Stimulated activated CD4-positive, alpha-beta T cell treated with anti-CD3 and anti-CD28 coated beads, Interleukin-1b, Interleukin-23, amount 100 ng/mL, for 4 hours (primary cell): Measurements from ENCODE around the gene RAB32.
"Not testable (repeated sequence)": the region's sequence is repeated elsewhere in the genome, so short reads cannot be mapped to it uniquely, and the experiment has no call there.

ENCODE experiments used
- DNase-seq, 2 donors: peaks; one replicate each; pipeline ENCODE4 v3.0.0-alpha.2; 2020; ENCODE audit warnings: low read depth in 2 of 2

Gene RAB32

DNA sequence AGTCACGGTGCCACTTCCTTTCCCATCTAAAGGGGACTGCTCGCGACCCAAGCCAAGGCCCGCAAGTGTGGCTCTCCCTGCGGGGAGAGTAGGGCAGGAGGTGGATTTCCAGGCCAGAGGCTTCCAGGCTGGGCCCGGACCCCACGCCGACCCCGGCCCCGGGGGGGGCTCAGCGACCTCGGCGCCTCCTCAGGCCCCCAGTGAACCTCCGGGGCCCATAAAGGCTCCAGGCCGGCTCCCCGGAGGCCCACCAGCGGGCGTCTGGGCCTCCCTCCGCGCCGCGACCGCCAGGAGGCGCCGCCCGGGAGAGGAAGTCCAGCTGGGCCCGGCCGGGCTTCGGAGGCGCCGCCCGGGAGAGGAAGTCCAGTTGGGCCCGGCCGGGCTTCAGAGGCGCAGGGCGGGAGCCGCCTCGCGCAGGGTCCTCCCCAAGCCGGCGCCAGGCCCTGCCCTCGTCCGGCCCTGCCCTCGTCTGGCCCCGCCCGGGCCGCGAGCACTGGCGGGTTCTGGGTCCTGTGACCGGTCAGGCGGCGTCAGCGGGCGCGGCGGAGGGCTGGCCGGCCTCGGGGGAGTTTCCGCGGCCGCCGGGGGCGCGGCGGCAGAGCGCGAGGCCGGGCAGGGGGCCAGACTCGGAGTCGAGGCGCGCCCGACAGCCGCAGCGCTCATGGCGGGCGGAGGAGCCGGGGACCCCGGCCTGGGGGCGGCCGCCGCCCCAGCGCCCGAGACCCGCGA, at the start of gene RAB32:
TSS of gene RAB32 (plus strand) at position 623 of the 729 bp plus-strand sequence. CDS start at position 662, 39 bp downstream.
- no peak for DNase-seq

DNA sequence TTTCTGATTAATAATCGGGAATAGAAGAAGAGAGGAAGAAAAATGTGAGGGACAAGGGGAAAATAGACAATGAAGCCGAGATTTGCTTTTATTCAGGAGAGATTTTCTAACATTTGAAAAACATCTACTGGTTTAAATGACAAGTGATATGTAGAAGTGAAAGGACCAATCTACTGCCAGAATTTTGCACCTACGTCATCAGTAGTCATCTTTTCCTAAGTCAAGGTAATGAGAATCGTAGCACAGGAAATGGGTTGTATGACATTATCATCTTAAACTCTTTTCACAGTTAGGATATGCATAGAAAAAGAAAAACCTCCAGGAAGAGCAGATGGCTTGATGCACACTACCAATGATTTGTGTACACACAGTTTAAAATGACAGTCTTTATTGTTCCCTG, 45.3 kb upstream of the RAB32 start:
- DNase-seq: no peak

DNA sequence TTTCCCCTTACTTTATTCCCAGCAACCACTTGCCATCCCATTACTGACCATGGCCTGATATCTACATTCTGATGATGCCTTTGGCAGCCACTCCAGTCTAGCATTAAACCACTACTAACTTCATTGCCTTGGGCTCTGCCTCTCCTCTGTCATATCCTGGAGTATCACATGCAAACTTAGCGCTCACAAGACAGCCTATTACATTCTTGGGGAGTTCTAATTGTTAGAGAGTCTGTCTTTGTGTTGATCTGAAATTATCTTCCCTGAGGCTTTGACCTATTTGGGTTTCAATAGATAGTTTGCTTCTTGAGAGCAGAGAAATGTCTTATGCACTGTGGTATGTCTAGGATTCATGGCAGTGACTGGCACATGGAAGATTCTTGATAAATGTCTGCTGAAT, 40.5 kb upstream of the RAB32 start:
- no peak for DNase-seq

DNA sequence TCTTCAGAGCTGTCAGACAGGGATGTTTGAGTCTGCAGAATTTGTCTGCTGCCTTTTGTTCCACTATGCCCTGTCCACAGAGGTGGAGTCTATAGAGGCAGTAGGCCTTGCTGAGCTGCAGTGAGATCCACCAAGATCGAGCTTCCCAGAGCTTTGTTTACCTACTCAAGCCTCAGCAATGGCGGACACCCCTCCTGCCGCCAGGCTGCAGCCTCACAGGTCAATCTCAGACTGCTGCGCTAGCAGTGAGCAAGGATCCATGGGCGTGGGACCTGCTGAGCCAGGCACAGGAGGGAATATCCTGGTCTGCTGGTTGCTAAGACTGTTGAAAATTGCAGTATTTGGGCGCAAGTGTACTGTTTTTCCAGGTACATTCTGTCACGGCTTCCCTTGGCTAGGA, 28.4 kb upstream of the RAB32 start:
- DNase-seq: no peak

DNA sequence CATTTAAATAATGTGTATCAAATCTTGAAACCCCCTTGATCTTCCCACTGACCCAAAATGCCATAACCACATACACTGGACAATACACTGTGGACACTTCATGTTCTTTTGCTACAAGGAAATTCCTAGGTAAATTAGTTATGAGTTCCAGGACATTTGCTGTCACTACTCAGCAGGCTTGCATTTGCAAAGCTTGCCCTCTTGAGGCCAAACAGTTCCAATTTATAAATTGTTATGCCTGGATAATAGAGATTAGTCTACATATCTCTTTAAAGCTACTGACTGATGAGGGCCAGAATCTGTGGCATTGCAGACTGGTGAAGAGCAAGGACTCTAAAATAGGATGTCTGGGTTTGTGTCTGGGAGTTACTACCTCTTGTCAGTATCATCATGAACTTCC, 17.4 kb upstream of the RAB32 start:
- no peak for DNase-seq

DNA sequence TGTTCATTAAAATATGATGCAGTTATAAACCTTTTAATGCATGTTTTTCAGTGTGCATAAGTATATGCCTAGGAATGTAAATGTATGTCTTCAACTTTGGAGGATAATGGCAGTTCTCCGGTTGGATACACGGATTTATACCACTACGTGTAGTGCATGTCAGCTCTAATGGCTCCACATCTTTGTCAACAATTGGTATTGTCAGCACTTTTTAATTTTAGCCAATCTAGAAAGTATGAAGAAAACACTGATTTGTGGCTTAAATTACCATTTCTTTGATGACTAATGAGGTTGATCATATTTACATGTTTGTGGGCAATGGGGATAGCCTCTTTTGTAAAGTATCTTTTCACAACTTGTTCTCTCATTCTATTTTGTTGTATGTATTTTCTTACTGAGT, 10.9 kb upstream of the RAB32 start:
- DNase-seq: no peak

DNA sequence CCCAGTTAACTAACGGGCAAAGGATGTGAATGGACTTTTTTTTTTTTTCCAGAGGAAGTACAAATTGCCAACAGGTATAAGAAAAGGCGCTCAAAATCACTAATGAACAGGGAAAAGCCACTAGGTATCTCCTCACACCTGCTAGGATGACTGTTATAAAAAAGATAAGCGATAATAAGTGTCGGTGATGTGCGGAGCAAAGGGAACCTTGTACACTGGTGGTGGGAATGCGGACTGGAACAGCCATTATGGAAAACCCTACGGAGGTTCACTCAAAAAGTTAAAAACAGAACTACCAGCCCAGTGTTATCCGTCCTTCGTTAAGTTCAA, 787 bp upstream of the RAB32 start:
- no peak for DNase-seq

DNA sequence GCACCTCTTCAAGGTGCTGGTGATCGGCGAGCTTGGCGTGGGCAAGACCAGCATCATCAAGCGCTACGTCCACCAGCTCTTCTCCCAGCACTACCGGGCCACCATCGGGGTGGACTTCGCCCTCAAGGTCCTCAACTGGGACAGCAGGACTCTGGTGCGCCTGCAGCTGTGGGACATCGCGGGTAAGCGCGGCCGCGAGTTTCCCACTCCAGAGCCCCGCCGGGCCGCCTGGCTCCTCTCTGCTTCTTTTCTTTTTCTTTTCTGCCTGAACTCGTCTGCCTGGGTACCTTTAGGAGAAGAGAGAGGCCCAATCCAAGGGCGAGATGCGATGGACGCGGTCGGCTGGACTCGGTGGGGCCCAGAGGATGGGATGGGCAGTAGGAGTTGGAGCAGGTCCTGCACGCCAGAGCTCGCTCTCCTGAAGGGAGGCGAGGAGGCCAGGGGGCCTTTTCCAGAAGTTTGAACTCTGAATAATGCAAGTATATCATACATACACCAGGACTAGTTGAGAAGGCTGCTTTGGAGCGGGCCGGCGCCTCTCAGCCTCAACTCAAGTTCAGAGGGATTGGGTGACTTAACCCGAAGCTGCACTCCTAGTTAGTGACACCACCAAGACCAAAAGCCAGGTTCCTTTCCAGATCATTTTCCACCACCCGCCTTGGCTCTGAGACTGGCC, 445 bp downstream of the RAB32 start:
- DNase-seq: no peak

DNA sequence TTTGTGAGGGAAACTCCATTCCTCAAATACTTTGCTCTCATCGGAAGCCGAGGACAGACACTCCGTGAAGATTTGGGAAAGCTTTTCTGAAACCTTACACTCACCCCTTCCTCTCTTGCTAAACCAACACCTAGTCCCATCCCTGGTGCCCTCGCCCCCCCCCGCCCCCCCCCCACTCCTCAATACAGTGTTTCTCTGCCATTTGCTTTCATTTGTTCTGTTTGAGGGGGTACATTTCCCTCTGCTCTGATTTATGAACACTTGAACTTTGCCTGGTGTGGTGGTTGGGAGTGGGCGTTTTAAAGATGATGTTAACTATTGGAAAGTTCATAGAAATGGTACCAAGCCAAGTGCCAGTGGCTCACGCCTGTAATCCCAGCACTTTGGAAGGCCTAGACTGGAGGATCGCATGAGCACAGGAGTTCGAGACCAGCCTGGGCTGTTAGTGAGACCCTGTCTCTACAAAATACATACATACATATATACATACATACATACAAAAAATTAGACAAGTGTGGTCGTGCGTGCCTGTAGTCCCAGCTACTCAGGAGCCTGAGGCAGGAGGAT, 1.1 kb downstream of the RAB32 start:
- no peak for DNase-seq

DNA sequence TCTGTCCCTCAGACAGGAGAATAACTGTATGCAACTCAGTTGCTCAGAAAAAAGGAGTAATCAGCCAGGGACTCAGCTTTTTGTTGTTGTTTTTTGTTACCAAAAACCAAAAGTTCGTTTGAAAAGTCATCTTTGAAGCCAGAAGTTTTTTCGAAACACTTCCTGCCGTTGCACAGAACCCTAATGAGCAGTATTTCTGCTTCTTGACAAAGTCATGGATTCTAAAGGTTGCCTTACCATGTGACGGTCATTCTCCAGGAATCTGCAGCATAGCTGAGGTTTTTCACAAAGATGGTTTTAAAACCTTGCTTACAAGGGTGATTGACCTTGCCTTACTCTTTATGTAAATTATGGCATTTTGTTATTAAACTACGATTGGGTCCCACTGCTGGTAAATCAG, 1.9 kb downstream of the RAB32 start:
- no peak for DNase-seq

DNA sequence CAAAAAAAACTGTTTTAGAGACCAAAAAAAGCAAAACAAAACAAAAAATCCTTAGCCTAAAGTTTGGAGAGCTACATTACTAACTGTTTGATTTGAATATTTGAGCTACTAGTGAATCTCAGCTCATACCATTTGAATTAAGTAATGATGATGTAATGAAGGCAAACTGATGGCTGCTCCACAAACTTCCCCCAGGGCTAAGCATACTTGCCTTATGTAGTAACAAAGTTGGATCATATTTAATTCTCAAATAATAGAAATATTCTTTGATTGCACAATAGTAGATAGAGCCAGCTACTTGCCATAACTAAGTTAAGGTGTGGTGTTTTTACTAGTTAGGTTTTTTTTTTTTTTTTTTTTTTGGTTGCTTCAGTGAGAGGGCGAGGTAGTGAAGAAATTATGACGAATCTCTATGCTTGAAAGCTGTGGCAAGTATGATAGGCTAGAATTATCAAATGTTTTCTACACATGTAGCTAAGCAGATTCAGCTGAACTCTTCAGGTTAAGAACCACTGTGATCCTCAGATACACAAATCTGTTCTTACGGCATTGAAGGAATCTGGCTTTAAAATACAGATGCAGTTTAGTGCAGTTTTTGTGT, 2.9 kb downstream of the RAB32 start:
- DNase-seq: no peak

DNA sequence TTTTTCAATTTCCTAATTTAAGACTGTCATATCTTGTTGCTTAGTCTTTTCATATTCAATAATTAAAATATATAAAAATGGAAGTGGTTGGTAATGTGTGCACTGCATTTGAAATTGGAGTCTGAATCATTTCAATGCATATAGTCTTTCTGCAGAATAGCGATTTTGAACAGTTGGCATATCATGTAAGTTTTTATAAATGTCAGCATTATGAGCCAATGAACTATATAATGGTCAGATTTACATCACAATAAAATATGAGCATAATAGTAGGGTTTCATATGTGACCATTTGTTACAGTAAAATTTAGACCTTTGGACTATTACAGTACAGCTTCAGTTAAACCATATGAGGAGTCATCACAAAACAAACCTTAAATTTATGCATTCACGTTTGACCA, 4.3 kb downstream of the RAB32 start:
- no peak for DNase-seq

DNA sequence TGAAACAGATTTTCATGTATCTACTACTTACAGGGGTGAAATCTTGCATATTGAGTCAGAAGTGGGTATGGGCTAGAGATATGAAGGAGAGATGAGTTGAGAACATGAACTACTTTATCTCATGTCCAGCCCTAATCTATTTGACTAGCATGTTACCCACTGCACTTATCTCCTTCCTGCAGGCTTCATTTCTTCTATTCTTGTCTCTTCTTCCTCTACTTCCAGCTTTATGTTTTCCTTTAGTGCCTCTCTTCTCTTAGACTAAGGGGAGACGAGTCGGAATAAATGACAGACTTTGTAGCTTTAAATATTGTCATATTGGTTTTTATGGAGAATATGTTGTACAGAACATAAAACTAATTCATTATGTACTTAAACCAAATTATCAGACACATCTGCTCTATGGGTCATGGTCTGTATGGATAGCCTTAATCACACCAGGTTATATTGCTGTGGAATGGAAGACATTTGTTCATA, 5.3 kb downstream of the RAB32 start:
- no peak for DNase-seq

DNA sequence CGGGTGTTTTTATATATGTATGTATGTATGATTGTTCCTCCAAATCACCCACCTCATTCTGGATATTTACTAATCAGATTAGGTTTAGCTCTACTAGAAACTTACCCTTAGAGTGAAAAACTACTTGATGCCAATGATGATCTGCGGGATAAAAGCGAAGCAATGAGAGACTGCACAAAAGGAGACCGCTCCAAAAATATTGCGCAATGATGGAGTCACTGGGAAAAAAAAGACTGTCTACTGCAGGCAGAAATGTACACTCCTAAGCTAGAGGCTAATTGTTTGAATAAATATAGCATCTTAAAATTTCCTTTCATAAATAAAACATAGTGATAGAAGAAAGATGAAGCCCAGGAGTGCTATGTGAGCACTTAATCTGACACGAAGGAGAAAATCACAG, 7.3 kb downstream of the RAB32 start:
- DNase-seq: no peak

DNA sequence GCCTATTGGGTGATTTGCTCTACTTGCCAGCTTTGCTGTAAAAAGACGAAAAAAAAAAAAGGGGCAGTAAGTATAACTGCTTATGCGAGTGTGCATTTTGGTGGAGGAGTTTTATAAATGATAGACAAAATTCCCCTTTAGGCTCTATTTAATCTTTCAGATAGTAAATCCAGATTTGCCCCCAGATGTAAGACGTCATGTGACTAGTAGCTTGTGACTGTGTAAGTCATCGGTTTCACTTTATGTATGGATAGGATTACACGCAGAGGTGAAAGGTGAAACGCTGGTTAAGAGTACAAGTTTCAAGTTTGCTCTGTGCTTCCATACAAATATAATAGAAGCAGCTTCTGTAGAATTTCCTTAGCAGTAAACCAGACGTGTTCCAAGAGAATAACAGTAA, 7.9 kb downstream of the RAB32 start:
- no peak for DNase-seq

DNA sequence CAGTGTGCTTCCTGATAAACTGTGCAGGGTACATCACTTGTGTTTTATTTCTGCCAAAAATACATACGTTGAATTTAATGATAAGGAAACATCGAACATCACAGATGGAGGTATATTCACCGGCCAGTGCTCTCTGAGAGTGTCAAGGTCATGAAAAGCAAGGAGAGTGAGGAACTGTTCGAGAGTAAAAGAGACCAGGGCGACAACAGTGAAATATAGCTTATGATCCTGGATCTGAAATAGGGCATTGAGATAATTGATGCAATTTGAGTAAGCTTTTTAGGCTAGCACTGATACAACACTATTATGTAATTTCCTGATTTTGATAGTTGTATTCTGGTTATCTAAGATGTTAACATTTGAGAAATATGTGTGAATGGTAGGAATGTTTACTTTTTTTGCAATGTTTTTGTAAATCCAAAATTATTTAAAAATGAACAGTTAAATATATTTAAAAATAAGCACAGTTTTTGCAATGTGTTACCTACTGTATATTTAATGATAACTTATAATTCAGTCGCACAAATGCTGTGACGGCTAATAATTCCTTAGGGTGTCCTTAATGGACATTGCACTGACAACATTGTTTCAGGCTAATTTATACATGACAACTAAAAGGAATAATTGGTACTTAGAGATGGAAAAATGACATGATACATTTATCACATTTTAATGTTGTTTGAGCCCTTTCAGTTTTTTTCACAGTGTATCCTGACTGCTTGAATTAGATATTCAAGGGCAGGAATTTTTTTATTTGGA, 9.9 kb downstream of the RAB32 start:
- DNase-seq: no peak

DNA sequence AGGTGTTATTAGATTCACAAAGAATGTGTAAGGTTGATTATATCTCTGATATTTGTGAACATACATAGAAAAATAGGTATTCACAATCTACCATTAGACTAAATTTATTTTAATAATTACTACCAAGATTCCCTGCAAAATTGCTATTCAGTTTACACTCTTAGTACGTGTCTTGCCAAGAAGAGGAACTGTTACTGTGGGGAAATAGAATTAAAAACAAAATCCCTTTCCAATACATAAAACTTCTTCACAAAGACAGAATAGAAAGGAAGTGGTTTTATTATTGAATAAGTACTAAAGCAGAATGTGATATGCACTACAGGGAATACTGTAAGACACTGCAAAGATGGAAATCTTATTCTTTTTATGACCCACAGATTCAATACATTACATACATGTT, 17.0 kb downstream of the RAB32 start:
- no peak for DNase-seq

DNA sequence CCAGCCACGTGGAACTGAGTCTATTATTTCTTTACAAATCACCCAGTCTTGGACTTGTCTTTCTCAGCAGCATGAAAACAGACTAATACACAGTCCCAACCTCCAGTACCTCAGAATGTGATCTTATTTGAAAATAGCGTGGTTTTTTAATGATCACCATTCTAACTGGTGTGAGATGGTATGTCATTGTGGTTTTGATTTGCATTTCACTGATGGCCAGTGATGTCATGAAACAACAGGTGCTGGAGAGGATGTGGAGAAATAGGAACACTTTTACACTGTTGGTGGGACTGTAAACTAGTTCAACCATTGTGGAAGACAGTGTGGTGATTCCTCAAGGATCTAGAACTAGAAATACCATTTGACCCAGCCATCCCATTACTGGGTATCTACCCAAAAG, 23.0 kb downstream of the RAB32 start:
- not testable (repeated sequence) for DNase-seq

DNA sequence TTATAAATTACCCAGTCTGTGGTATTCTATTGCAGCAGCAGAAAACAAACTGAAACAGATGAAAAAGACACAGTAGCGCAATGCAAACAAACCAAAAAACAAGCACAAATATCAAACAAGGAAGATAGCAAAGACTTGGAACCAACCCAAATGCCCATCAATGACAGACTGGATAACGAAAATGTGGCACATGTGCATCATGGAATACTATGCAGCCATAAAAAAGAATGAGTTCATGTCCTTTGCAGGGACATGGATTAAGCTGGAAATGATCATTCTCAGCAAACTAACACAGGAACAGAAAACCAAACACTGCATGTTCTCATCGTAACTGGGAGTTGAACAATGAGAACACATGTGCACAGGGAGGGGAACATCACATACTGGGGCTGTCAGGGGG, 25.0 kb downstream of the RAB32 start:
- not testable (repeated sequence) for DNase-seq

DNA sequence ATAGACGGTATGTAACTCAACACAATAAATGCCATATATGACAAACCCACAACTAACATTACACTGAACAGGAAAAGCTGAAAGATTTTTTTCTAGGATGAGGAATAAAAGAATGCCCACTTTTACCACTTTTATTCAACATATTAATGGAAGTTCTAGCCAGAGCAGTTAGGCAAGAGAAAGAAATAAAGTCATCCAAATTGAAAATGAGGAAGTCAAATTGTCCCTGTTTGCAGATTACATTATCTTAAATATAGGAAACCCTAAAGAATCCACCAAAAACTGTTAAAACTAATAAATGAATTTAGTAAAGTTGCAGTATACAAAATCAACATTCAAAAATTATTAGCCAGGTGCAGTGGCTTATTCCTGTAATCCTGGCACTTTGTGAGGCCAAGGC, 30.6 kb downstream of the RAB32 start:
- no peak for DNase-seq

DNA sequence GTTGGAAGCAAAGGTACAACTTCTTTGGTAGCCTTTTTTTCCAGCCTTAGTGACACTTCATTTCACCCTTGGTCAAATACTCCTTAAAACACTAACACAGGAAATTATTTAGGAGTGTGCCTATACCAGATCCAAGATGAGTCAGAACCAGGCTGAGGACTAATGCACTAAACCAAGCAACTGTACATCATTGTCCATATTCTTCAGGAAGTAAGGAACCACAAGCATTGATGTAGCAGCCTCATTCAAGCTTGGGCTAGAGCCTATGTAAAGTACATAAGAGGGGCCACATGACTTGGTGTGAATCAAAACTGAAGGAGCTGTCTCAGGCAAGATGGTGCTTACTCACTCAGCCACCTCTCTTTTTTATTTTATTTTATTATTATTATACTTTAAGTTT, 34.4 kb downstream of the RAB32 start:
- DNase-seq: no peak

DNA sequence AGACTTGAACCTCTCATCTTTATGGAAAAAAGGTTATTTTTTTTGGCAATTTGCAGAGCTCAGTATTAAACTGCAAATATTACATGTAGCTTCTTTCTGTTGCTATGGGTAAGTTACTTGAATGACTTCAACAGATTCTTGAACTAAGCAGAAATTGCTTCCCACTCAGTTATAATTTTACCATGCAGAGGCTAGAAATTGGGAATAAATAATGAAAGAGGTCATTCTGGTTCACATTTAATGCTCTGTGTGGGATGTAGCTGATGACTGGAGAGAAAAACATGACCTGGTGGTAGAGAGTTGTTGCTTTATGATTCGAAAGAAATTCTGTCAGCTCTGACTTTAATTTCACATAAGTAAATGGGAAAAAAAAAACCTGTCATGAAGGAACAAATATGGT, 38.3 kb downstream of the RAB32 start:
- no peak for DNase-seq
